Caco-2 (cell line): ENCODE data around the gene TAS1R2. TPM values are rescaled to one million over a fixed set of nuclear protein-coding genes. Genes with fewer than 3 reads are reported as not detected.

Source experiments
- BruUV-seq: library from RNA; stranded (reverse); fragments of 400-500 nt; replicated peaks from 2 replicates; lab custom pipeline; 2021; lab: Mats Ljungman, UMichigan
- CTCF ChIA-PET: fragments of 300-600 bp; sonication (Branson Sonifier 250); formaldehyde crosslinking; loops from one replicate; lab custom pipeline; 2022; ENCODE audit warnings: antibody characterized with exemption; lab: Charles Lee
- POLR2A ChIA-PET: fragments of 300-600 bp; sonication (Branson Sonifier 250); formaldehyde crosslinking; loops from one replicate; lab custom pipeline; 2022; ENCODE audit warnings: antibody characterized with exemption; lab: Charles Lee
- DNase-seq, 2 experiments: peaks; one replicate each; pipeline versions ENCODE4 v3.0.0 to v3.0.0-alpha.2; 2020 to 2022
- H3K27me3 ChIP-seq: replicated peaks from 2 replicates; pipeline ENCODE4 v1.6.0; 2011; ENCODE audit warnings: low read length; ENCODE audit not compliant: control insufficient read depth, insufficient read depth
- H3K36me3 ChIP-seq: 2 replicates; pipeline ENCODE4 v1.5.1; 2011; ENCODE audit warnings: low read length; ENCODE audit not compliant: control insufficient read depth, insufficient read depth
- H3K4me1 ChIP-seq: fragments of 250-450 bp; sonication (Bioruptor Pico); 2 replicates; pipeline ENCODE4 v1.5.1; 2020; ENCODE audit warnings: mild to moderate bottlenecking
- H3K4me3 ChIP-seq: 2 replicates; pipeline ENCODE4 v1.5.1; 2011; ENCODE audit warnings: low read depth, mild to moderate bottlenecking, control low read depth, low read length
- H3K9me3 ChIP-seq: fragments of 250-450 bp; sonication (Bioruptor Pico); 2 replicates; pipeline ENCODE4 v1.5.1; 2020; ENCODE audit warnings: mild to moderate bottlenecking, moderate library complexity
- H3K27ac Mint-ChIP-seq: one replicate; pipeline ENCODE4 v1.8.0; 2022; ENCODE audit warnings: mixed read lengths; ENCODE audit not compliant: unreplicated experiment
- H3K27me3 Mint-ChIP-seq: one replicate; pipeline ENCODE4 v1.8.0; 2022; ENCODE audit warnings: mixed read lengths; ENCODE audit not compliant: insufficient read depth, unreplicated experiment
- H3K36me3 Mint-ChIP-seq: one replicate; pipeline ENCODE4 v1.8.0; 2022; ENCODE audit warnings: mild to moderate bottlenecking, mixed read lengths; ENCODE audit not compliant: insufficient read depth, unreplicated experiment
- H3K4me1 Mint-ChIP-seq: one replicate; pipeline ENCODE4 v1.8.0; 2022; ENCODE audit warnings: low read depth, mixed read lengths; ENCODE audit not compliant: unreplicated experiment
- H3K4me3 Mint-ChIP-seq: one replicate; pipeline ENCODE4 v1.8.0; 2022; ENCODE audit warnings: mild to moderate bottlenecking, moderate library complexity, mixed read lengths; ENCODE audit not compliant: unreplicated experiment
- H3K9me3 Mint-ChIP-seq: one replicate; pipeline ENCODE4 v1.8.0; 2022; ENCODE audit warnings: mixed read lengths; ENCODE audit not compliant: unreplicated experiment
- intact Hi-C: fragments of 100-400 bp; cut with micrococcal nuclease; formaldehyde crosslinking; loops from one replicate; pipeline ENCODE4 v1.10.0; 2022; ENCODE audit not compliant: unreplicated experiment
- total RNA-seq: library from RNA; stranded (reverse); gene quantifications from 2 replicates; pipeline ENCODE4 v1.2.3, GENCODE V29; 2022
- TF ChIP-seq, protein P1 (sequence below), 2 experiments: fragments of 200-600 bp in 1 of 2; IDR thresholded peaks; 1 replicate in 1 of 2; 2 replicates in 1 of 2; pipeline versions ENCODE4 v1.5.1 to v1.8.0; 2011 to 2022; ENCODE audit warnings: antibody characterized with exemption in 1 of 2, control low read depth in 1 of 2, inconsistent platforms in 1 of 2, low read depth in 1 of 2, low read length in 1 of 2, mild to moderate bottlenecking in 1 of 2, moderate library complexity in 1 of 2; ENCODE audit not compliant: insufficient read depth in 1 of 2, severe bottlenecking in 1 of 2, unreplicated experiment in 1 of 2

The TAS1R2 gene
- total RNA-seq, 1 experiment from 2014 or later, result not detected

DNA sequence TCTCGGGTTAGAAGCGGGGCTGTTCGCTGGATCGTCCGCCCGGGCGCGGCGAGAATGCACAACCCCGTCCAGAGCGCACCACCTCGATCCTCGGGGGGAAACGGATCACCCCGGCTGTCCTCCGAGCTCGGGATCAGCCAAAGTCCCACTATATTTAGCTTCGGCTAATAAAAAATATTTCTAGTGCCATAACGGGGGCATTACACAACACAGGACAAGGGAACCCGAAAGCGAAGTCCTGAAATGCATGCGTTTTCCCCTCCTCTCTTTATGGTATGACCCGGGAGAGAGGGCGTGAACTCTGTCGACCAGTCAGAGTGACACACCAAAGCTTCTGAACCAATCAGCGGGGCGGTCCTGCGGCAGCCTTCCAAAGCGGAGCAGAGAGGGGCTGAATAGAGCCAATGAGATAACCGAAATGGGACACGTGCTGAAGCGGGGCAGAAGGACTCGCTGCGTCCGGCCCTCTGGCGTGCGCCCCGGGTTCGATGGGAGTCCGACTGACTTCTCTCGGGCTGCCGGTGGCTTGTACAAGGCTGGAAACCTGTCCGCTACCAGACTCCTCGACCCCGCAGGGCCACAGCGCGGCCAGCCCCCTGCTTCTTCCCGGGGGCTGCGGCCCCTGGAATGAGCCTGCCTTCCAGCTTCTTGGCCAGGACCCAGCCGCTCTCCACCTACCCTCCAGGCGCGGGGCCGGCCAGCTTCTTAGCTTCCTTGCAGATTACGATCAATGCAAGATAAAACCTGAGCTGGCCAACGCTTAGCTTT is 43.2 kb upstream of the TAS1R2 start, which contains the start of gene ALDH4A1:
Gene ALDH4A1, minus strand, starts transcription at position 33 of the 768 bp plus-strand sequence. Its CDS starts 32 bp downstream, at position 1.
- Mint-ChIP-seq H3K27ac (peak within 1 kb of the TSS; percentile 98), H3K4me1 (no peaks in the 10 kb centered on the region), H3K9me3 (no peaks in the 10 kb centered on the region), H3K27me3 (no peaks in the 10 kb centered on the region), H3K36me3 (peaks cover 12% of the 10 kb centered on the region), H3K4me3 (peak within 1 kb of the TSS; percentile 99)
- H3K27me3 ChIP-seq, result no peaks in the 10 kb centered on the region
- H3K4me1 ChIP-seq, result peaks cover 6% of the 10 kb centered on the region
- ChIA-PET POLR2A (interaction anchor here (0.5 to 0.6 kb wide), 2 partner anchors 150 to 898 kb away, joined by 3 to 18 read pairs; no protein-coding TSS in a partner anchor), CTCF (interaction anchor here (0.6 to 1.4 kb wide), 8 partner anchors 9 to 583 kb away, joined by 3 to 11 read pairs (median 4); partner anchors contain the start of gene CAPZB)
- intact Hi-C loops, result loop anchor here (2.0 to 5.0 kb wide), 2 partner anchors 18 to 55 kb away; partner anchors contain the start of gene IFFO2
- H3K4me3 ChIP-seq, result peak within 1 kb of the TSS; percentile 86
- peak; percentile 95 to 98 for DNase-seq
- H3K9me3 ChIP-seq, result no peaks in the 10 kb centered on the region
- TF ChIP-seq, protein P1, sequence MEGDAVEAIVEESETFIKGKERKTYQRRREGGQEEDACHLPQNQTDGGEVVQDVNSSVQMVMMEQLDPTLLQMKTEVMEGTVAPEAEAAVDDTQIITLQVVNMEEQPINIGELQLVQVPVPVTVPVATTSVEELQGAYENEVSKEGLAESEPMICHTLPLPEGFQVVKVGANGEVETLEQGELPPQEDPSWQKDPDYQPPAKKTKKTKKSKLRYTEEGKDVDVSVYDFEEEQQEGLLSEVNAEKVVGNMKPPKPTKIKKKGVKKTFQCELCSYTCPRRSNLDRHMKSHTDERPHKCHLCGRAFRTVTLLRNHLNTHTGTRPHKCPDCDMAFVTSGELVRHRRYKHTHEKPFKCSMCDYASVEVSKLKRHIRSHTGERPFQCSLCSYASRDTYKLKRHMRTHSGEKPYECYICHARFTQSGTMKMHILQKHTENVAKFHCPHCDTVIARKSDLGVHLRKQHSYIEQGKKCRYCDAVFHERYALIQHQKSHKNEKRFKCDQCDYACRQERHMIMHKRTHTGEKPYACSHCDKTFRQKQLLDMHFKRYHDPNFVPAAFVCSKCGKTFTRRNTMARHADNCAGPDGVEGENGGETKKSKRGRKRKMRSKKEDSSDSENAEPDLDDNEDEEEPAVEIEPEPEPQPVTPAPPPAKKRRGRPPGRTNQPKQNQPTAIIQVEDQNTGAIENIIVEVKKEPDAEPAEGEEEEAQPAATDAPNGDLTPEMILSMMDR (IDR thresholded peaks at IDR 0.05; ENCODE audit: insufficient read depth in 1 of 2, low read depth in 1 of 2, low read length in 1 of 2, severe bottlenecking in 1 of 2, unreplicated experiment in 1 of 2), result no peak
- no TSS peak for BruUV-seq
- no peaks in the 10 kb centered on the region for H3K36me3 ChIP-seq

DNA sequence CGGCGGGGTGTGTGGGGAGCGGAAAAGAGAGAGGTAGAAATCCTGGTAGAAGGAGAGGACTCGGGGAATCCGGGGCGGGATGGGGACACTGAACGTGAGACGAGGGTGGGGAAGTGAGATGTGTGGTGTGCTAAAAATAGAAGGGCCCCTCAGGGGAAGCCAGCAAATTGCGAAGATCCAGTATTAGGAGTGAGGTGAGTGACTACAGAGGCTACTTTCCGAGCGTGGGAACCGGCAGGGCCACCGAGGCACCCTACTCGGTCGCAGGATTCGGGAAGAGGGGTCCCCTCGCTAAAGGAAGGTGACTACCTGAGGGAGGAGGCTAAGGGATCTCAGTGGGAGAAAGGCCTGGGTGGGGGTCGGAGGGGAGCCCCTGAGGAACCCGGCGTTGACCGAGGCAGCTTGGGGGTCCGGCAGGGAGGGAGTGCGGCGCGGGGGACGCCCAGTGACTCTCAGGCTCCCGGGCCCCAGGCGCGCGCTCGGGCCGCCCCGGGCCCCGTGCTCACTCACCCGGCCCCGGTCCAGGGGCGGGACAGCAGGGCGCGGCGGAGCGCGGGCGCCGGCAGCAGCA is 42.6 kb upstream of the TAS1R2 start:
- Mint-ChIP-seq H3K4me1 (no peaks in the 10 kb centered on the region), H3K36me3 (peaks cover 11% of the 10 kb centered on the region), H3K9me3 (no peaks in the 10 kb centered on the region), H3K27ac (peak overlapping the region; percentile 98), H3K4me3 (peak overlapping the region; percentile 99), H3K27me3 (no peaks in the 10 kb centered on the region)
- DNase-seq, result no peak
- POLR2A ChIA-PET, result interaction anchor here (0.5 kb wide), 1 partner anchor 150 kb away, joined by 3 read pairs; no protein-coding TSS in a partner anchor
- CTCF ChIA-PET, result interaction anchor here (0.8 to 1.4 kb wide), 7 partner anchors 11 to 583 kb away, joined by 3 to 11 read pairs (median 4); partner anchors contain the start of gene CAPZB
- BruUV-seq, result no TSS peak
- no peaks in the 10 kb centered on the region for H3K27me3 ChIP-seq
- intact Hi-C loops, result loop anchor here (2.0 to 5.0 kb wide), 2 partner anchors 17 to 55 kb away; partner anchors contain the start of gene IFFO2
- peak overlapping the region; percentile 86 for H3K4me3 ChIP-seq
- TF ChIP-seq, protein P1 (IDR thresholded peaks at IDR 0.05; ENCODE audit: insufficient read depth in 1 of 2, low read depth in 1 of 2, low read length in 1 of 2, severe bottlenecking in 1 of 2, unreplicated experiment in 1 of 2), result no peak
- H3K9me3 ChIP-seq, result no peaks in the 10 kb centered on the region
- no peaks in the 10 kb centered on the region for H3K36me3 ChIP-seq
- H3K4me1 ChIP-seq, result peaks cover 6% of the 10 kb centered on the region
